HG02571 (cell line): ENCODE data around the gene GNAT2.

ENCODE experiments used
- ATAC-seq: cut with Tn5 transposase; IDR thresholded peaks from one replicate; pipeline ENCODE4 v1.9.1; 2021; ENCODE audit warnings: mild to moderate bottlenecking, moderate library complexity; ENCODE audit not compliant: unreplicated experiment

GNAT2 gene

DNA sequence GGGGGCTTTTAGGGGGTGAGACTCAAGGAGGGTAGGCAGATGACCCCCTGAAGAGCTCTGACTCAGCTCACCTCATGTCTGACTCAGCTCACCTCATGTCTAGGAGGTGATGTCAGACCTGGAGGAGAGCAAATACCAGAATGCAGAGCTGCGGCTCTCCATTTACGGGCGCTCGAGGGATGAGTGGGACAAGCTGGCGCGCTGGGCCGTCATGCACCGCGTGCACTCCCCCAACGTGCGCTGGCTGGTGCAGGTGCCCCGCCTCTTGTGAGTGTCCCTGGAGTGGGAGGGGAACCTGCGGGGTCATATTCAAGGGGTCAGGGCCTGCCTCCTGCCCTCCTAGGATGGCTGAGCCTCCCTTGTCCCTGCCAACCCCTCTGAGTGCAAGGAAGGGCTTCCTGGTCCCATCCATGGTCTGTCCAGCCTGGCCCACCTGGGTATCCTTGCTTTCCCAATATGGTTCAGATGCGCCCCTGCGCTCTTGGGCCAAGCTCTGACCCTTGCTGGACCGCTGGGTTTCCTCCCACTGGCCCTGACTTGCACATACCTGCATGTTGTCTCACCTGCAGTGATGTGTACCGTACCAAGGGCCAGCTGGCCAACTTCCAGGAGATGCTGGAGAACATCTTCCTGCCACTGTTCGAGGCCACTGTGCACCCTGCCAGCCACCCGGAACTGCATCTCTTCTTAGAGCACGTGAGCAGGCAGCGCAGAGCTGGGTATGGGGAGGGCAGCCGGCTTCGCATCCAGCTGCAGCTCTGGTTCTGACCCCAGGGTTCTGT, 9.3 kb upstream of the GNAT2 start:
- ATAC-seq = no peak

DNA sequence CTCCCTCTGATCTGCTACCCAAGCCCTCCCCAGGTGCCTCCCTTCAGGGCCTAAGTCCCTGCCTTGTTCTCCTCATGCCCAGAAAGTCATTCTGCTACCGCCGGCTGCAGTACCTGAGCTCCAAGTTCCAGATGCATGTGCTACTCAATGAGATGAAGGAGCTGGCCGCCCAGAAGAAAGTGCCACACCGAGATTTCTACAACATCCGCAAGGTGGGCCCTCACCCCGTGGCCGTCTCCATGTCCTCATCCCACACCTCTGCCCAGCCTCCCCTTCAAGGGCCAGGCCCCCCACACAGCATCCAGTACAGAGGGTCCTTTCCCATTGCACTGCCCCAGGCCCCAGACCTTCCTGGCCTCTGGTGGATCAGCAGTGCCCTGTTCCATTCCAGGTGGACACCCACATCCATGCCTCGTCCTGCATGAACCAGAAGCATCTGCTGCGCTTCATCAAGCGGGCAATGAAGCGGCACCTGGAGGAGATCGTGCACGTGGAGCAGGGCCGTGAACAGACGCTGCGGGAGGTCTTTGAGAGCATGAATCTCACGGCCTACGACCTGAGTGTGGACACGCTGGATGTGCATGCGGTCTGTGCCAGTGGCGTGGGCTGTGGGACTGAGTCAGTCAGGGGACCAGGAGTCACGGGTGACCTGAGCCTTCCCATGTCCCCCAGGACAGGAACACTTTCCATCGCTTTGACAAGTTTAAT, 8.4 kb upstream of the GNAT2 start:
- no peak for ATAC-seq

DNA sequence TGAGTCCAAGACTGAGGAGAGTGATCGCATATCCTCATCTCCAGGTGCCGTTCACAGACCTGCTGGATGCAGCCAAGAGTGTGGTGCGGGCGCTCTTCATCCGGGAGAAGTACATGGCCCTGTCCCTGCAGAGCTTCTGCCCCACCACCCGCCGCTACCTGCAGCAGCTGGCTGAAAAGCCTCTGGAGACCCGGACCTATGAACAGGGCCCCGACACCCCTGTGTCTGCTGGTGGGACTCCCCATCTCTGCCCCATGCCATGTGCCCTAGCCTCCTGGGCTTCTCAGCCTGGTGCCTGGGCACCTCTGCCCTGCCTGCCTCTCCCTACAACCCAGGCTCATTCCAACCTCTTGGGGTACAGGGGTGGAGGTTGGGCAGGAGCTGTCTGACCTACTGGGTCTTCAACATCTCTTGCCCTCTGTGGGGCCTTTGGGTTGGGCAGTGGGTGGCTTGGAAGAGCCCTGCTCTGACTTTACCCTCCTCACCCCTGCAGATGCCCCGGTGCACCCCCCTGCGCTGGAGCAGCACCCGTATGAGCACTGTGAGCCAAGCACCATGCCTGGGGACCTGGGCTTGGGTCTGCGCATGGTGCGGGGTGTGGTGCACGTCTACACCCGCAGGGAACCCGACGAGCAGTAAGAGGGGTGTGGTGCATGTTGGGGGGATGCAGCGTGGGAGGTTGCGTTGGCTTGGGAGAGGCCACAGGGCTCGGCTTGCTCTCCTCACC, 7.4 kb upstream of the GNAT2 start:
- ATAC-seq = no peak

DNA sequence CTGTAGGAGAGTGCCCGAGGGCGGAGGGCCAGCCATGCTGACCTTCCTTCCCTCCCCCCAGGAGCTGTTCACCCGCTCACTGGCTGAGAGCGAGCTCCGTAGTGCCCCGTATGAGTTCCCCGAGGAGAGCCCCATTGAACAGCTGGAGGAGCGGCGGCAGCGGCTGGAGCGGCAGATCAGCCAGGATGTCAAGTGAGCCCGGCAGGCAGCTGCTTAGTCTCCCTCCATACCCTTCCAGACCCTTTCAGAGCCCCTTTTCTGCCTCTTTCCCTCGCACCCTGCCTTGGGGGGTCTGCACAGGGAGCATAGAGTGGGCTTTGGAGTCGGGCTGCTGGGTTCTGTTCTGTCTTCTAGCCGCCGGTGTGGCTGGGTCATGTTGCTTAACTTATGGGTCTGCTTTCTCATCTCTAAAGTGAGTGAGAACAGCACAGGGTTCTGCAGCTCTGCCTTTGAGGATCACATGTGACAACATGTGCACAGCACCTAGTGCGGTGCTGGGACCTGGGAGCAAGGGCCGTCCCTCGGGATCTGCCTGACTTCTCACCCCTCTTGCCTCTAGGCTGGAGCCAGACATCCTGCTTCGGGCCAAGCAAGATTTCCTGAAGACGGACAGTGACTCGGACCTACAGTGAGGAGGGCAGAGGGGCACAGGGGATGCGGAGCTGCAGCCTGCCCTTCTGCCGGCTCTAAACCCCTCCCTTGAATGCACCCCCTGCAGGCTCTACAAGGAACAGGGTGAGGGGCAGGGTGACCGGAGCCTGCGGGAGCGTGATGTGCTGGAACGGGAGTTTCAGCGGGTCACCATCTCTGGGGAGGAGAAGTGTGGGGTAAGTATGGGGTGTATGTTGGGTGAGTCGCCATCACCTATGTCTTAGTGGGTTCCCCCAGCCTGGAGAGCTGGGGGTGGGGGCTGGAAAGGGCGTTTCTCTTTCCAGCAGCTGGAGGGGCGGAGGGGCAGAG, 6.5 kb upstream of the GNAT2 start:
- ATAC-seq = no peak

DNA sequence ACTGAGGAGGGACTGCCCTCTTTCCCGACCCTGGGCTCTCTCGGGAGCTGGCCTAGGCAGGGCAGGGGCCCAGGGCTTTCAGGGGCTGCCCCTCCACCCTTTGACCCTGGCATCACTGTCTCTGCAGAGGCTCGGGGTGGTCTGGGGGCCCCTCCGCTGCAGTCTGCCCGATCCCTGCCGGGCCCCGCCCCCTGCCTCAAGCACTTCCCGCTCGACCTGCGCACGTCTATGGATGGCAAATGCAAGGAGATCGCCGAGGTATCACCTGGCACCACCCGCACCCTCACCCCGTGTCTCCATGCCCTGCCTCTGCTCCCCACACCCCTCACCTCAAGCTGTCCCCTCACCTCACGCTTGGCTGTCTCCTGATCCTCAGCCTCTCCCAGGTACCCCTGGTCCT, 5.8 kb upstream of the GNAT2 start:
- no peak for ATAC-seq

DNA sequence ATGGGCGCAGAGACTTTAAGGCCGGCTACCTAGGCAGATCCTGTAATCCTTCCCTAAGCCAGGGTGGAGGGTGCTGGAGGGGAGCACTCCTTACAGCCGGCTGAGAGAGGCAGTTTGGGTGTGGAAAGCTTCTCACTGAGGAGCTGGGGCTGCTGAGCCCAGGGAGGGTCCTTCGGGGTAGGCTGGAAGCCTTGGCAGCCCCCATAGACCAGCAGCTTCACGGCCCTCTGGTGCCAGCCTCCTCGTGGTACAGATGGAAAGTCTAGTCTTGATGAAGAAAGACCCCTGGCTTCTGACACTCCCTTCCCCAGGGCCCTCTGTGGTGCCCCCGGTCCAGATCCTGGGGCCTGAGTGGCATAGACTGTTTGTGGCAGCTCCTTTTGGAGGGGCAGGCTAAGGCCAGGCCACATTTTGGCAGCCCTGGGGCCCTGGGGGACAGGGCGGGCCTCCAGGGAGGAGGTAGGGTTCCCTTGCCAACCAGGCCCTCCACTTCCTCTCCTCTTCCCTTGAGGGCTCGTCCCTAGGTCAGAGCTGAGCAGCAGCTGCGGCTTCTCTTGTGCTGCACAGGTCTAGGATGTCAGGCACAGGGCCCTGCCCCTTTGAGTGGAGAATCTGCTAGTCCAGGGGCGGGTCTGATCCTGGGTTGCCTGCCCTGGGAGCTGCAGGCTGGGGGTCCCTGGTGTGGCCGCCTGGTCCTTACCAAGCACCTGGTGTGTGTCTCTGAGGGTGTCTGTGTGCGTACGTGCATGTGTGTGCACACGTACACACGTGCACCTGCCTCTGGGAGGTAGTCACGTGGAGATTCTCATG, 5.0 kb upstream of the GNAT2 start:
- no peak for ATAC-seq

DNA sequence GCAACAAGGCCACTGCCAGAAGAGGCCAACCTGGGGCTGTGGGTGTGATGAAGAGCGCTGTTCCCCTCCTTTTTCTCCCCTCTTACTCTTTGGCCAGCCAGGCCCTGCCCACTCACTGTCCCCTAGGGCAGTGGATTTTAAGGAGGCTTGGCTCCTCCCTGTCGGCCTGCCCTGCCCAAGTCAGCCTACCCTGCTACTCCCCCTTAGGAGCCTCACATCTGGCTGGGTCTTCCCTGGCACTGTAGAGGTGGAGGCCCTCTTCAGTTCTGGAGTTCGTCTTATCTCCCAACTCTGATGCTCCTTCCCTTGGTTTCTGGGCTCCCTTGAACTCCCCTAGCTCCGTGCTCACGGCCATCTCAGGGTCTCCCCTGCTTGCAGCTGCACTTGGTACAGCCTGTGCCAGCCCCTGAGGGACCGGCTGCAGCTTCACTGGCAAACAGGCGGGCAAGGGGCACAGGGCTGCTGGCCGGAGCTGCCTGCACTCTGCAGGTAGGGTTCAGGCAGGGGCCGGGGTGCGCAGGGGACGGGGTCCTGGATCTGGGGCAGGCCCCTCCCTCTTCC, 4.3 kb upstream of the GNAT2 start:
- ATAC-seq = no peak

DNA sequence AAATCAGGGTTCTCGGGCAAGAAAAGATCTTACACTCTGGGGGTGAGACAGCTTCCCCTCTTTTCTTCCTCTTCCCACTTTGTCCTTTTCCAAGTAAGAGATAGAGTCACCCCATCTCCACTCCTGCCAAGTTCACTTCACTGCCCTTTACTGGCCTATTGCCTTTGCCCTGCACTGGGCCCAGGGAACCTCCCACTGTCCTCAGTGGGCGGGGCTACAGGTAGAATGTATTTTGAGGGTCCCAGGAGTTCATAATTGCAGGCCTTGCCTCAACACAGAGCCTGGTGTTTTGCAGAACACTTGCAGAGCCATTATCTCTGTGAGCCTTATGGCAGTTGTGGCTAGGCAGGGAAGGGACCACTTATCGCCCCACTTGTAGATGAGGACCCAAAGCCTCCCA, 3.5 kb upstream of the GNAT2 start:
- no peak for ATAC-seq

DNA sequence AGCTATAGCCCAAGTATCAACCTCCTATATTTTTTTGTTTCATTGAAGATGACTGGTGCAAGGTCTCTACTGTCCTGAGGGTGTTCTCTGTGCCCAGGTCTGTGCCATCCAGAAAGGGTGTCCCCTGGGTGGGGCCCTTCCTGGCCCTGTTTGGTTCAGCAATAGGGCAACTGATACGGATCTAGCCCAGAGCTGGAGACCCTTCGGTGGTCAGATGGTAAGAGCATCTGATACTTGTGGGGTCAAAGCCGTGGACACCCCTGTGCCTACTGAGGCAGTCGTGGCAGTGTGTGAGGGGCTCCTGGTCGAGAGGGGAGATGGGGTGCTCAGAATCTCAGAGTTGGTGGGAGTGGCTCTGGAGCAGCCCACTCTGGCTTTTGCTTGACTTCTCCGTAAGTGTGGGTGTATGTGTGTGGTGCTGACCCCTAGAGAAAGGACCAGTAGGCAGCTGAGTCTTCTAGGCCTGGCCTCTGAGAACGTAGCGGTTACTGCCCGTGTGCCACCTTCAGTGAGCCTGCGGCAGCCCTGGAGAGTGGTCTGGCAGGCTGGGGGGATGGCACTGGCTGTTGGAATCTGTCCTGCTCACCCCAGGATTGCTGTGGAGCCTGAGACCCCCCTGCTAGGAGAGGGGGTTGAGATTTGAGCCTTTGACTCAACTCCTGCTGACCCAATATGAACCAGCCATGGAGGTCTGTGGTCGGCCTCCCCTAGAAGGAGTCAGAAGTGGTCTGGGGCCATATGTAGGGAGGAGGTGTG, 2.9 kb upstream of the GNAT2 start:
- no peak for ATAC-seq

DNA sequence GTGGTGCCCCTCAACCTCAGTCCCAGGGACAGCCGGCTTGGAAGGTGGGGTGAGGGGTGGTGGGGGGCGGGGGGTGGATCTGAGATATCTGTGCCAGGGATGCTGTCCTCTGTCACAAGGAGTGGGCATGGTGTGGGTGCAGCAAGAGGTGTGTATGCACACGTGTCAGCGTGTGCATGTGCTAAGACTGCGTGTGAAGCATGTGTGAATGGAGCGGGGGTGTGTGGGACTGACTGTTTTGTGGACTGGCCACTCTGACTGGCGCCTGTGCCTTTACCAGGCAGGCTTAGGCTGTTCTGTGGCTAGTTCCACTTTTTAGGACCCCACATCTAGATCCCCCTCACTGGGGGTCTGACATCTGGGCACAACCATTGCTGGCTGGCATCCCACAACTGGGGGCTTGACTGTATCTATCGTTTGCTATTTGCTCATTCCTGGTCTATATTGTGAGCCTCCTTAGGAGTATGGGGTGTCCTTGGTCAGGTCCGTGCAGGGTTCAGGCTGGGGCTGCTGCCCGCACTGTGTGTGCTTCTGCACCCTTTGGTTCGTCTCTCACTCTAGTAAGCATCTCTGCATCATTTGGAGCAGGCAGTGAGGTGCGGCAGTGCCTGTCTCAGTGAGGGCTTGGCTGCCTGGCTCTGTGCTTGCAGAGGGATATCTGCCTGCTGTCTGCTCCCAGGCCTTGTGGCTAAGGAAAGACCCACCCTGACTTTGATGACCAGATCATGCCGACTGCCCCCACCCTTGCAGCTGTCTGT, 2.1 kb upstream of the GNAT2 start:
- ATAC-seq = no peak

DNA sequence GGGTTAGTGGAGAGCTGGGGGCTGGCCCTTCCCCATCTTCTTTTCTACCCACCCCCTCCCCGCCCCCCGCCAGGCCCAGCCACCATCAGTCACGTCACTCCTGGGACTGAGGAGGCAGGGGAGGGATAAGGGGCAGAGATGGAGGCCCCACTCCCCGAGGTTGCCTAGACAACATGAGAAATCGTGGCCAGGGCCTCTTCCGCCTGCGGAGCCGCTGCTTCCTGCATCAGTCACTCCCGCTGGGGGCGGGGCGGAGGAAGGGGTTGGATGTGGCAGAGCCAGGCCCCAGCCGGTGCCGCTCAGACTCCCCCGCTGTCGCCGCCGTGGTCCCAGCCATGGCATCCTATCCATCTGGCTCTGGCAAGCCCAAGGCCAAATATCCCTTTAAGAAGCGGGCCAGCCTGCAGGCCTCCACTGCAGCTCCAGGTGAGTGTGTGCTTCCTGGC, 1.4 kb upstream of the GNAT2 start:
- ATAC-seq = peak; percentile 68

DNA sequence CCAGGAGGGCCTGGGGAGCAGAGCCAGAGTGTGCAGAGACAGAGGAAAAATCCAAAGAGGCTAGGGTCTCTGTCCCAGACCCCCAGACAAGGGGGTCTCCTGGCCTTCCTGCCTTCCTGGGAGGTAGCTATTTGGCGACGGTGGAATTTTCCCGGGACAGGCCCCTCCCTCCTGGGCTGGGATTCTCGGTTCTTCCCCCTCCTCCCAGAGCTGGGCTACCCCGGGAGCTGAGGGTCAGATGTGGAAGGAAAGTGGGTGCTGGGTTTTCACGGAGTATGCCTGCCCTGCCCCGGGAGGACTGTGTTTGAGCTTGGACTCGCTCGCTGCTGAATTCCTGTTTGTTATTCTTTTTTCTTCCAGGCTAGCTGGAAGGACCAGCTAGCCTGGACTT, 980 bp upstream of the GNAT2 start:
- no peak for ATAC-seq

DNA sequence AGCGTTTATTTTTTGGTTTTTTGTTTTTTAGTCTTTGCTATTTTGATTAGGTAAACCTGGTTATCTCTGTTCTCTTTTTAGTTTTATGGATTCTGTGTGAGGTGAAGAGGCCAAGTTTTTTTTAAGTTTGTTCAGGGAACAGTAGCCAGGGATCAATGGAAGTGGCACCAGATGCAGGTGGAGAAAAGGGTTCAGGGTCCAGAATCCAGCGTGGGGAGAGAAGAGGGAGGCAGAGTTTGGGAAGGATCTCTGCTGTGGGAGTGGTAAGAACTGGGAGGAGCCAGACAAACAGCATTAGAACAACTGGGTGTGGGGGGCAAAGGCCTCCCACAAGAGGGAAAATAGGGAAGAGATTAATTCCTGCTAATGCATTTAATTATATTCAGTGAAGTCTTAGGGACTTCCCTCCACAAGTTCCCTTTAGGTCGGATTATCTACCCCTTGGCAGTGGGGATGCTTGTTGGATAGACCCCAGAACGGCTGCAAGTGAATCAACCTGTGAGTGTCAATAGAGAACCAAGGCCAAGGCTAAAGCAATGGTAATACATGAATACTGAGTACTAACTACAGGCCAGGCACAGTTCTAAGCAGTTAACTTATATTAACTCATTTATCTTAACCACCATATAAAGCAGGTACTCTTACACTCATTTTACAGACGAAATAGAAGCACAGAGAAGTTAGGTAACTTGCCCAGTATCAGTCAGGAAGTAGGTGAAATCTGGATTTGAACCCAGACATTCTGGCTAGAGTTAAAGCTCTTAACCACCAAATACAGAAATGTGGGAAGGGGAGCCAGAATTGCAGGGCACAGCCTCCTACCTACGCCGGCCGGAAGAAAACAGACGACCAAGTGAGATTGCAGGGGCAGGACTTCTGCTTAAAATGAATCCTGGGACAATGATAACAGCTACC, 498 bp downstream of the GNAT2 start:
- no peak for ATAC-seq

DNA sequence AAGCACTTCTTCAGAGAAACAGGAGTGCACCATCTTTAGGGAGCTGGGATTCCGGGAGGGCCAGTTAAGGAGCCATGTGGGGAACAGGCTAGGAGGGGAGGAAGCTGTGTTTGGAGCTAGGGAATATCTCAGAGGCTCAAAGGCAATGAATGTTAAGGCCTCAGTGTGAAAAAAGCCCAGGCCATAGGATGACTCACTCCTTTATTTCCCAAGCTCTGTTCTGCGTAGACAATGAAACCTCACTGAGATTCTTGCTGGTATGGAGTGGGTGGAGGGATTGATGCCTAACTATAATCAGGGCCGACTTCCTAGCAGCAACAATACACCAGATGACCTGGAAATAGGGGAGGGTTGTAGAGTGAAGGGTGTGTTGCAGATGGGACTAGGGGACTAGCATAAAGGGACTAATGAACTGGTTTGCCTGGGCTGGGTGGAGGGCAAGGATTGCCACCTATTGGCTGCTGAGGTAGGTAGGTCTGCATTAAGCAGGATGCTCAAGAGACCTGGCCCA, 2.1 kb downstream of the GNAT2 start:
- ATAC-seq = no peak

DNA sequence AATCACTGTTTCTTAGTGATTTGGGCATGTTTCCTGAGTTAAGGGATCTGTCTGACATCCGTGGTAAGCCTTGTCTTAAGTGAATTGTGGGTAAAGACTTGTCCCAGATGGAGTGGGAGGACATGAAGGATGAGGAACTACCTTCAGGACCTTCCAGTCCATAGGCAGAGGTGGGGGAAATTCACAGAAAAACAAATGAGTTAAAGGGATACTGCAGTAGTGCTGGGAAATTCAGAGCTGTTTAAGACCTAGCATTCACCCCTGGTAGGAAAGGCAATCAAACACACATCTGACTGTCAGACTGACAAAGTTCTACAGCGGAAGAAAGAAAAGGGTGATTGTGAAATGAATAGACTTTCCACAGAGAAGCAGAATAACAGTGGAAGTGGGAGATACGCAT, 3.0 kb downstream of the GNAT2 start:
- no peak for ATAC-seq

DNA sequence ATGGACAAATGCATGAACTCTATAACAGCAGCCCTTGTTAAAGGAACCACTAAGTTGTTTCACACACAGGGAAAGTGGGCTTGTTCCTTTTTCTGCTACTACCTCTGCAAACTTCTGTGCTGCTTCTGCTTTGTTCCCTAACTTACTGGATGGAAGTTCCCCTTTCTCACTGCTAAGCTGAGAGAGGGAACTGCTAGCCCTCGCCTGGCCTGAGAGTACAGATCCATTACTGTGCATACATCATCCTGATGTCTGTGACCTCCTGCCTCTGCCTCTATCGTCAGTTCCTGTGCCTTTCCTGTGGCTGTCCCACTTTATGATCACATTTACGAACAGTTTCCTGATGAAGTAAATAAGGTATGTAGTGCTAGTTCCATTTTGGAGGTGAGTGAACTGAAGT, 3.5 kb downstream of the GNAT2 start:
- ATAC-seq = no peak
